Dendritic cell treated with granulocyte-macrophage colony-stimulating factor and Interleukin-4, amounts not matched to agents 40 ng/mL and 50 ng/mL, for 4 days (primary cell): Measurements from ENCODE around the gene DNTT.
A peak's percentile ranks its signal among the peaks of the same experiment; 100 is the strongest.

Experiments used
- H3K27ac Mint-ChIP-seq: one replicate; pipeline ENCODE4 v1.8.0; 2022; ENCODE audit warnings: mild to moderate bottlenecking, mixed read lengths
- H3K27me3 Mint-ChIP-seq: one replicate; pipeline ENCODE4 v1.8.0; 2022; ENCODE audit warnings: mild to moderate bottlenecking, mixed read lengths
- H3K36me3 Mint-ChIP-seq: one replicate; pipeline ENCODE4 v1.8.0; 2022; ENCODE audit warnings: low read depth, mixed read lengths
- H3K4me1 Mint-ChIP-seq: one replicate; pipeline ENCODE4 v1.8.0; 2022; ENCODE audit warnings: low read depth, mixed read lengths
- H3K4me3 Mint-ChIP-seq: one replicate; pipeline ENCODE4 v1.8.0; 2022; ENCODE audit warnings: mild to moderate bottlenecking, moderate library complexity, mixed read lengths
- H3K9me3 Mint-ChIP-seq: one replicate; pipeline ENCODE4 v1.8.0; 2022; ENCODE audit warnings: mixed read lengths
- intact Hi-C: fragments of 100-400 bp; cut with micrococcal nuclease; formaldehyde crosslinking; loops from one replicate; pipeline ENCODE4 v1.15.0; 2022

Gene DNTT

GRCh38 chr10:96304230-96304629 lies at the start of gene DNTT:
Gene DNTT (plus strand): TSS chr10:96304434. CDS start chr10:96304498, 64 bp downstream.
- no peaks in the 10 kb centered on the region for H3K9me3 Mint-ChIP-seq
- no peak within 1 kb of the TSS for H3K4me3 Mint-ChIP-seq
- no peaks in the 10 kb centered on the region for H3K36me3 Mint-ChIP-seq
- no peak within 1 kb of the TSS for H3K27ac Mint-ChIP-seq
- intact Hi-C loops, result no loop called here
- H3K4me1 Mint-ChIP-seq, result peaks cover 34% of the 10 kb centered on the region
- H3K27me3 Mint-ChIP-seq, result peaks cover 1% of the 10 kb centered on the region

GRCh38 chr10:96254976-96255375 lies 49.3 kb upstream of the DNTT start:
- no peaks in the 10 kb centered on the region for H3K9me3 Mint-ChIP-seq
- H3K4me1 Mint-ChIP-seq, result peaks cover 51% of the 10 kb centered on the region
- peaks cover 44% of the 10 kb centered on the region for H3K36me3 Mint-ChIP-seq
- no peaks in the 10 kb centered on the region for H3K27me3 Mint-ChIP-seq
- no peak overlapping the region for H3K27ac Mint-ChIP-seq
- no peak overlapping the region for H3K4me3 Mint-ChIP-seq
- intact Hi-C loops, result no loop called here

GRCh38 chr10:96255549-96256333 lies 48.5 kb upstream of the DNTT start:
- Mint-ChIP-seq H3K9me3 (no peaks in the 10 kb centered on the region), H3K4me3 (no peak overlapping the region), H3K4me1 (peaks cover 48% of the 10 kb centered on the region), H3K27me3 (no peaks in the 10 kb centered on the region), H3K27ac (peak overlapping the region; percentile 38), H3K36me3 (peaks cover 39% of the 10 kb centered on the region)
- intact Hi-C loops, result no loop called here

GRCh38 chr10:96257944-96258343 lies 46.3 kb upstream of the DNTT start:
- peak overlapping the region; percentile 23 for H3K4me3 Mint-ChIP-seq

GRCh38 chr10:96259150-96259549 lies 45.1 kb upstream of the DNTT start:
- Mint-ChIP-seq H3K27ac (peak overlapping the region; percentile 82), H3K9me3 (no peaks in the 10 kb centered on the region), H3K4me3 (peak overlapping the region; percentile 35), H3K27me3 (no peaks in the 10 kb centered on the region), H3K36me3 (peaks cover 51% of the 10 kb centered on the region), H3K4me1 (peaks cover 56% of the 10 kb centered on the region)
- intact Hi-C loops, result no loop called here

More at GRCh38 chr10:96257944-96258343, 46.3 kb upstream of the DNTT start:
- Mint-ChIP-seq H3K4me1 (peaks cover 49% of the 10 kb centered on the region), H3K9me3 (no peaks in the 10 kb centered on the region), H3K36me3 (peaks cover 40% of the 10 kb centered on the region), H3K27me3 (no peaks in the 10 kb centered on the region), H3K27ac (peak overlapping the region; percentile 82)
- intact Hi-C loops, result loop anchor here (1.0 kb wide), 1 partner anchor 12 kb away; no protein-coding TSS in a partner anchor

GRCh38 chr10:96260014-96260413 lies 44.2 kb upstream of the DNTT start:
- Mint-ChIP-seq H3K4me3 (no peak overlapping the region), H3K27me3 (no peaks in the 10 kb centered on the region), H3K36me3 (peaks cover 45% of the 10 kb centered on the region)

GRCh38 chr10:96261132-96261531 lies 43.1 kb upstream of the DNTT start:
- H3K27me3 Mint-ChIP-seq, result no peaks in the 10 kb centered on the region
- H3K9me3 Mint-ChIP-seq, result no peaks in the 10 kb centered on the region
- intact Hi-C loops, result no loop called here
- H3K27ac Mint-ChIP-seq, result no peak overlapping the region
- no peak overlapping the region for H3K4me3 Mint-ChIP-seq
- H3K4me1 Mint-ChIP-seq, result peaks cover 60% of the 10 kb centered on the region
- peaks cover 48% of the 10 kb centered on the region for H3K36me3 Mint-ChIP-seq

More at GRCh38 chr10:96260014-96260413, 44.2 kb upstream of the DNTT start:
- intact Hi-C loops, result no loop called here
- Mint-ChIP-seq H3K27ac (peak overlapping the region; percentile 82), H3K4me1 (peaks cover 61% of the 10 kb centered on the region), H3K9me3 (no peaks in the 10 kb centered on the region)

- Mint-ChIP-seq H3K9me3 (no peaks in the 10 kb centered on the region), H3K4me3 (no peak overlapping the region), H3K27ac (peak overlapping the region; percentile 41), H3K27me3 (no peaks in the 10 kb centered on the region), H3K4me1 (peaks cover 64% of the 10 kb centered on the region), H3K36me3 (peaks cover 51% of the 10 kb centered on the region)
- intact Hi-C loops, result no loop called here
These were observed 42.3 kb upstream of the DNTT start for GRCh38 chr10:96261930-96262329.

GRCh38 chr10:96263176-96263575 lies 41.1 kb upstream of the DNTT start:
- Mint-ChIP-seq H3K36me3 (peaks cover 56% of the 10 kb centered on the region), H3K27ac (peak overlapping the region; percentile 76), H3K27me3 (no peaks in the 10 kb centered on the region), H3K4me1 (peaks cover 61% of the 10 kb centered on the region), H3K9me3 (no peaks in the 10 kb centered on the region), H3K4me3 (no peak overlapping the region)
- intact Hi-C loops, result no loop called here

- Mint-ChIP-seq H3K4me3 (no peak overlapping the region), H3K27ac (peak overlapping the region; percentile 76), H3K36me3 (peaks cover 61% of the 10 kb centered on the region), H3K4me1 (peaks cover 62% of the 10 kb centered on the region), H3K9me3 (no peaks in the 10 kb centered on the region), H3K27me3 (no peaks in the 10 kb centered on the region)
- intact Hi-C loops, result no loop called here
These were observed 40.6 kb upstream of the DNTT start for GRCh38 chr10:96263669-96264068.

- no peak overlapping the region for H3K27ac Mint-ChIP-seq
- no peak overlapping the region for H3K4me3 Mint-ChIP-seq
These were observed 39.3 kb upstream of the DNTT start for GRCh38 chr10:96264938-96265337.

GRCh38 chr10:96266118-96266770 lies 38.0 kb upstream of the DNTT start:
- H3K36me3 Mint-ChIP-seq, result peaks cover 68% of the 10 kb centered on the region
- intact Hi-C loops, result no loop called here
- no peaks in the 10 kb centered on the region for H3K27me3 Mint-ChIP-seq
- H3K9me3 Mint-ChIP-seq, result no peaks in the 10 kb centered on the region
- no peak overlapping the region for H3K27ac Mint-ChIP-seq
- H3K4me3 Mint-ChIP-seq, result no peak overlapping the region
- peaks cover 61% of the 10 kb centered on the region for H3K4me1 Mint-ChIP-seq

More at GRCh38 chr10:96264938-96265337, 39.3 kb upstream of the DNTT start:
- intact Hi-C loops, result no loop called here
- Mint-ChIP-seq H3K36me3 (peaks cover 66% of the 10 kb centered on the region), H3K27me3 (no peaks in the 10 kb centered on the region), H3K4me1 (peaks cover 61% of the 10 kb centered on the region), H3K9me3 (no peaks in the 10 kb centered on the region)

- H3K36me3 Mint-ChIP-seq, result peaks cover 68% of the 10 kb centered on the region
- intact Hi-C loops, result no loop called here
These were observed 37.0 kb upstream of the DNTT start for GRCh38 chr10:96267234-96267705.

GRCh38 chr10:96268341-96268909 lies 35.8 kb upstream of the DNTT start:
- intact Hi-C loops, result no loop called here
- H3K4me1 Mint-ChIP-seq, result peaks cover 69% of the 10 kb centered on the region
- no peaks in the 10 kb centered on the region for H3K9me3 Mint-ChIP-seq
- peak overlapping the region; percentile 54 for H3K4me3 Mint-ChIP-seq
- H3K27ac Mint-ChIP-seq, result no peak overlapping the region
- no peaks in the 10 kb centered on the region for H3K27me3 Mint-ChIP-seq
- H3K36me3 Mint-ChIP-seq, result peaks cover 57% of the 10 kb centered on the region

More at GRCh38 chr10:96267234-96267705, 37.0 kb upstream of the DNTT start:
- Mint-ChIP-seq H3K4me1 (peaks cover 62% of the 10 kb centered on the region), H3K27ac (peak overlapping the region; percentile 17), H3K9me3 (no peaks in the 10 kb centered on the region), H3K4me3 (peak overlapping the region; percentile 6), H3K27me3 (no peaks in the 10 kb centered on the region)
